HepG2 (cell line): ENCODE data around the gene RREB1. TPM values are rescaled to one million over a fixed set of nuclear protein-coding genes. Genes with fewer than 3 reads are reported as not detected.

Source experiments
- CHD4 ChIP-seq: fragments of 200-600 bp; sonication (generic); IDR thresholded peaks from 2 replicates; pipeline ENCODE4 v1.7.0; 2017; ENCODE audit warnings: mild to moderate bottlenecking, low read length, borderline replicate concordance
- DMTF1 ChIP-seq: sonication (generic); formaldehyde crosslinking; IDR thresholded peaks from 2 replicates; pipeline ENCODE4 v1.4.0; 2020; ENCODE audit warnings: mild to moderate bottlenecking, missing genetic modification reagents
- GATAD2A ChIP-seq: IDR thresholded peaks from 2 replicates; pipeline ENCODE4 v1.6.1; 2016
- KDM6A ChIP-seq: IDR thresholded peaks from 2 replicates; pipeline ENCODE4 v1.6.1; 2016; ENCODE audit warnings: low read depth
- RAD21 ChIP-seq: fragments of 450-650 bp; formaldehyde crosslinking; IDR thresholded peaks from 2 replicates; pipeline ENCODE4 v1.5.0; 2020; ENCODE audit warnings: mild to moderate bottlenecking
- SMAD1 ChIP-seq: sonication (generic); formaldehyde crosslinking; IDR thresholded peaks from 2 replicates; pipeline ENCODE4 v1.4.0; 2020; ENCODE audit warnings: missing genetic modification reagents, low read depth, mild to moderate bottlenecking, borderline replicate concordance
- ZBTB25 ChIP-seq: IDR thresholded peaks from 2 replicates; pipeline ENCODE4 v1.6.1; 2018; ENCODE audit warnings: missing genetic modification reagents
- ZBTB46 ChIP-seq: sonication (generic); formaldehyde crosslinking; IDR thresholded peaks from 2 replicates; pipeline ENCODE4 v1.4.0; 2020; ENCODE audit warnings: mild to moderate bottlenecking, missing genetic modification reagents, borderline replicate concordance
- ZNF224 ChIP-seq: sonication (generic); formaldehyde crosslinking; IDR thresholded peaks from 2 replicates; pipeline ENCODE4 v1.5.0; 2020; ENCODE audit warnings: mild to moderate bottlenecking, missing genetic modification reagents
- ZNF407 ChIP-seq: sonication (generic); formaldehyde crosslinking; IDR thresholded peaks from one replicate; pipeline ENCODE4 v1.5.1; 2020; ENCODE audit warnings: mild to moderate bottlenecking, missing genetic modification reagents; ENCODE audit errors: not compliant biosample characterization
- ZNF670 ChIP-seq: sonication (generic); formaldehyde crosslinking; IDR thresholded peaks from 2 replicates; pipeline ENCODE4 v1.8.0; 2022; ENCODE audit warnings: mild to moderate bottlenecking, missing genetic modification reagents, borderline replicate concordance
- ZSCAN9 ChIP-seq: IDR thresholded peaks from 2 replicates; pipeline ENCODE4 v1.6.1; 2016; ENCODE audit warnings: borderline replicate concordance
- polyA plus RNA-seq, 8 experiments: library from polyadenylated mRNA; depleted of rRNA in 3 of 8; stranded (reverse) in 7 of 8; unstranded in 1 of 8; fragments of >200 nt; fragmentation: Illumina TruSeq in 4 of 8; extraction: Trizol in 4 of 8; gene quantifications; 2 replicates each; pipeline versions ENCODE4 v1.2.1 to v1.2.3, GENCODE V29; 2011 to 2016; ENCODE audit warnings: low read depth in 4 of 8, missing spikeins in 1 of 8, mixed read lengths in 1 of 8; ENCODE audit not compliant: insufficient read depth in 1 of 8
- total RNA-seq, 5 experiments: library from RNA; depleted of rRNA; stranded (reverse); fragments of >200 nt; fragmentation: Illumina TruSeq; extraction: Trizol; gene quantifications; 2 replicates each; pipeline ENCODE4 v1.2.3, GENCODE V29; 2016; ENCODE audit warnings: low read depth in 1 of 5

The RREB1 gene
- total and polyA plus RNA-seq, 2 of the 13 experiments (the other 11 are each of a cell fraction or from before 2014, with no cell fraction given), result 6.1 to 23.2 TPM

GRCh38 chr6:7238900-7239589 is 131.3 kb downstream of the RREB1 start (continued):
- TF ChIP-seq ZNF224 (peak; percentile 37; the same call in 1 of the 2 replicates), ZBTB46 (CRISPR knock-in tag) (no peak), ZNF407 (CRISPR knock-in tag) (no peak), ZBTB25 (peak; percentile 25; the same call in 1 of the 2 replicates), ZSCAN9 (CRISPR knock-in tag) (peak; percentile 61), GATAD2A (peak; percentile 87), KDM6A (CRISPR knock-in tag) (peak; percentile 63; the same call in 1 of the 2 replicates), DMTF1 (no peak), SMAD1 (0 out of 2 replicates have a peak, but pooled peaks have one; percentile 8), RAD21 (CRISPR knock-in tag) (peak; percentile 87), CHD4 (peak; percentile 3; the same call in 1 of the 2 replicates), ZNF670 (no peak)
